Parathyroid adenoma (tissue), 2 donors: ENCODE results near the gene MEIOSIN.

Source experiments
- H2AFZ ChIP-seq: fragments of 300-600 bp; sonication (generic); one replicate; pipeline ENCODE4 v1.7.0; 2017; ENCODE audit warnings: antibody characterized with exemption, mild to moderate bottlenecking
- H3K27ac ChIP-seq: fragments of 300-600 bp; sonication (generic); one replicate; pipeline ENCODE4 v1.7.0; 2017
- H3K27me3 ChIP-seq: fragments of 300-600 bp; sonication (generic); one replicate; pipeline ENCODE4 v1.7.0; 2017; ENCODE audit warnings: low read length; ENCODE audit not compliant: control insufficient read depth, insufficient read depth
- H3K36me3 ChIP-seq: fragments of 300-600 bp; sonication (generic); one replicate; pipeline ENCODE4 v1.7.0; 2017; ENCODE audit warnings: low read length; ENCODE audit not compliant: control insufficient read depth, insufficient read depth
- H3K4me1 ChIP-seq: fragments of 300-600 bp; sonication (generic); one replicate; pipeline ENCODE4 v1.7.0; 2017; ENCODE audit warnings: control low read depth
- H3K4me2 ChIP-seq: fragments of 300-600 bp; sonication (generic); one replicate; pipeline ENCODE4 v1.7.0; 2017; ENCODE audit warnings: low read length
- H3K4me3 ChIP-seq: fragments of 300-600 bp; sonication (generic); one replicate; pipeline ENCODE4 v1.7.0; 2017; ENCODE audit warnings: low read depth, low read length
- H3K79me2 ChIP-seq: fragments of 300-600 bp; sonication (generic); one replicate; pipeline ENCODE4 v1.7.0; 2017; ENCODE audit warnings: control low read depth
- H3K9ac ChIP-seq: fragments of 300-600 bp; sonication (generic); one replicate; pipeline ENCODE4 v1.7.0; 2017; ENCODE audit warnings: mild to moderate bottlenecking
- H3K9me3 ChIP-seq: fragments of 300-600 bp; sonication (generic); one replicate; pipeline ENCODE4 v1.7.0; 2017; ENCODE audit warnings: low read length; ENCODE audit not compliant: control insufficient read depth
- TF ChIP-seq, protein P1 (sequence below): fragments of 300-600 bp; sonication (generic); IDR thresholded peaks from one replicate; pipeline ENCODE4 v1.7.0; 2017; ENCODE audit warnings: antibody characterized with exemption, mild to moderate bottlenecking
- donor health status: primary hyperparathyroidism.

The MEIOSIN gene

DNA sequence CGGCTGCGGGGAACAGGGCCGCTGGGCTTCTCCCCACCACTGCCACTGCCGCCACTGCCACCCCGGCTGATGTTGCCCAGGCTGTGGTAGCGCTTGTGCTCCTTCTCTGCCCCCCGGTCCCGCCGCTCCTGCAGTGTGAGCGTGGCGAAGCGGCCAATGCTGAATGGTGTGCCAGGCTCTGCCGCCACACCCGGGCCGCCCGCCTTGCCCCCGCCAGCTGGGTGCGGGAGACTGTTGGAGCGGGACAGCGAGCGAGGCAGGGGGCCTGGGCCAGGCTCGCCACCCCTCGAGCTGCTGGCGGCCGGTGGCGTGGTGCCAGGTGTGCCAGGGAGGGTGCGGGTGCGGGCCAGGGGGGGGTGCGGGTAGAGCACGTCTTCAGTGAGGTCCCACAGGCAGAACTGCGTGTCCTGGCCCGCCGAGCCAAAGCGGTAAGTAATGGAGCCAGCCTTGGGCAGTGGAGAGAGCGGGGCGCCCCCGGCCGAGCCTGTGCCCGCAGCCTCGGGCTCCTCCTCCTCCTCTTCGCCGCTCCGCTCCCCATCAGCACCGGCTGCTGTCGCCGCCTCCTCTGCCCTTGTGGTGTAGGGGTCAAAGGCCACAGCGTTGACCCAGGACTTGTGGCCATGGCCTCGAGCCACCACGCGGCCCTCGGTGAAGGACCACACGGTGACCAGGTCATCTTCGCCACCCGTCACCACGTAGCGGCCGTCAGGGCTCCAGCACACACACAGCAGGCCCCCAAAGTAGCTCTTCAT is 52.7 kb downstream of the MEIOSIN start:
- H3K36me3 ChIP-seq, result no peaks in the 10 kb centered on the region
- H3K9ac ChIP-seq, result no peak overlapping the region
- H3K27me3 ChIP-seq, result no peaks in the 10 kb centered on the region
- H3K79me2 ChIP-seq, result no peaks in the 10 kb centered on the region
- no peak overlapping the region for H3K27ac ChIP-seq
- no peak overlapping the region for H2AFZ ChIP-seq
- TF ChIP-seq, protein P1, sequence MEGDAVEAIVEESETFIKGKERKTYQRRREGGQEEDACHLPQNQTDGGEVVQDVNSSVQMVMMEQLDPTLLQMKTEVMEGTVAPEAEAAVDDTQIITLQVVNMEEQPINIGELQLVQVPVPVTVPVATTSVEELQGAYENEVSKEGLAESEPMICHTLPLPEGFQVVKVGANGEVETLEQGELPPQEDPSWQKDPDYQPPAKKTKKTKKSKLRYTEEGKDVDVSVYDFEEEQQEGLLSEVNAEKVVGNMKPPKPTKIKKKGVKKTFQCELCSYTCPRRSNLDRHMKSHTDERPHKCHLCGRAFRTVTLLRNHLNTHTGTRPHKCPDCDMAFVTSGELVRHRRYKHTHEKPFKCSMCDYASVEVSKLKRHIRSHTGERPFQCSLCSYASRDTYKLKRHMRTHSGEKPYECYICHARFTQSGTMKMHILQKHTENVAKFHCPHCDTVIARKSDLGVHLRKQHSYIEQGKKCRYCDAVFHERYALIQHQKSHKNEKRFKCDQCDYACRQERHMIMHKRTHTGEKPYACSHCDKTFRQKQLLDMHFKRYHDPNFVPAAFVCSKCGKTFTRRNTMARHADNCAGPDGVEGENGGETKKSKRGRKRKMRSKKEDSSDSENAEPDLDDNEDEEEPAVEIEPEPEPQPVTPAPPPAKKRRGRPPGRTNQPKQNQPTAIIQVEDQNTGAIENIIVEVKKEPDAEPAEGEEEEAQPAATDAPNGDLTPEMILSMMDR, result no peak
- no peaks in the 10 kb centered on the region for H3K9me3 ChIP-seq
- H3K4me3 ChIP-seq, result no peak overlapping the region
- H3K4me1 ChIP-seq, result no peaks in the 10 kb centered on the region
- no peak overlapping the region for H3K4me2 ChIP-seq

DNA sequence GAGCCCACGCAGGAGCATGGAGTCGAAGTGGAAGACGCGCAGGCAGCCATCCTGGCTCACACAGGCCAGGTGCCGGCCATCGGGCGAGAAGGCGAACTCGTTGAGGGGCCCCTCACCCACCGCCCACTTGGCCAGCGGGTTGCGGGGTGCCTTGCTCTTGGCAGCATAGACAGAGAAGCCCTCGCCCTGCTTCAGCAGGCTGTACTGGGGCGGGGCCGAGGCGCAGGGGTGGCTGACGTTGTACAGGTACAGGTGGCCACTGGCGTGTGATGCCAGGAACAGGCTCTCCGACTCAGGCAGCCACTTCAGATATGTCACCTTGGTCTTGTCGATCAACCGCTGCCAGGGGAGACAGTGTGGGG is 53.3 kb downstream of the MEIOSIN start:
- Histone ChIP-seq H3K9me3 (no peaks in the 10 kb centered on the region), H2AFZ (no peak overlapping the region), H3K36me3 (no peaks in the 10 kb centered on the region), H3K9ac (no peak overlapping the region), H3K79me2 (no peaks in the 10 kb centered on the region), H3K4me2 (no peak overlapping the region), H3K27me3 (no peaks in the 10 kb centered on the region), H3K4me3 (no peak overlapping the region), H3K27ac (no peak overlapping the region), H3K4me1 (peaks cover 2% of the 10 kb centered on the region)
- TF ChIP-seq, protein P1, result no peak

DNA sequence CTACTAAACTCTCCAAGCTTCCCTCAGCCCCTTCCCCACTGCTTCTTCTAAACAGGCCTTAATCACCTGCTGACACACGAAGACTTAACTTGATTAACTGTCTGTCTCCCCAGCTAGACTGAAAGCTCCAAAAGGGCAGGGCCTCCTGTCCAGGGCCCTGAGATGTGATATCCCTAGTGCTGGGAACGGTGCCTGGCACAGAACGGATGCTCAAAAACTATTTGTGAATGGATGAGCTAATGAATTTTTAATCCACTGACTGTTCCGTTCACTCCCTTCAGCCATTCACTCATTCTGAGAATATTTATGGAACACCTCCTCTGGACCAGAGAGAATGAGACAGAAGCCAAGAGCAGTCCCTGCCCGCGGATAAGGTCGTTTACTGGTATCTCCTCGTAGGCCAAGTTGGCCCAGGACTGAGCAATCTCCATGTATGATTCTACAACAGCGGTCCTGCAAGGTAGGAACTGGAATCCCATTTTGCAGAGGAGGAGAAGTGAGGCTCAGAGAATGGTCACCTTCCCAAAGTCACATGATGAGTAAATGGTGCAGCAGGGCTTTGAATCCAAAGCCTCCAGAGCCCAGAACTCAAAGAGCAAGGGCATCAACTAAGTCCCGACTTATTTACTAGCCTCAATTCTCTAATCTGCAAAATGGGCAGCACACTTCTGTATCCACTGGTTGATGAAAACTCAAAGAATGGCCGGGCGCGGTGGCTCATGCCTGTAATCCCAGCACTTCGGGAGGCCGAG is 56.0 kb downstream of the MEIOSIN start:
- H3K27ac ChIP-seq, result no peak overlapping the region

DNA sequence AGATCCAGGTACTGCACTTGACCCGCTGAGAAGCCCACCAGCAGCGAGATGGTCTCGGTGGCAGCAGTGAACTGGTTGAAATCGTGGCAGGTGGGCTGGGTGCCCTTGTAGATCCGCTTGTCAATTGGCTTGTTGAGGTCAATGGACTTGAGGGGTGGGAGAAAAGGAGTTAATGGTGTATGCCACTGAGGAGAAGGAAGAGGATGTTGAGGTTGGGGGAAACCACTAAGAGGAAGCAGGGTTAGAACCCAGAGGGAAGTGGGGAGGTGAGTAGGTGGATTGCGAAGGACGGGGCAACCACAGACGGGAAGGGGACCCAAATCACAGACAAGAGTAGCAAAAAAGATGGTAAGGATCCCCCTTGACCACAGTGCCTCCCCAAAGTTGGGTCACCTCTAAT is 57.7 kb downstream of the MEIOSIN start:
- H3K4me2 ChIP-seq, result no peak overlapping the region
- H2AFZ ChIP-seq, result no peak overlapping the region
- peaks cover 7% of the 10 kb centered on the region for H3K4me1 ChIP-seq
- no peaks in the 10 kb centered on the region for H3K9me3 ChIP-seq
- peak overlapping the region; percentile 27 for H3K4me3 ChIP-seq
- no peak overlapping the region for H3K9ac ChIP-seq
- TF ChIP-seq, protein P1, result no peak
- no peaks in the 10 kb centered on the region for H3K36me3 ChIP-seq
- peaks cover 3% of the 10 kb centered on the region for H3K79me2 ChIP-seq
- H3K27me3 ChIP-seq, result no peaks in the 10 kb centered on the region
- H3K27ac ChIP-seq, result no peak overlapping the region

More for the DNA sequence above, 56.0 kb downstream of the MEIOSIN start:
- H3K27me3 ChIP-seq, result no peaks in the 10 kb centered on the region
- H3K9ac ChIP-seq, result no peak overlapping the region
- no peak overlapping the region for H3K4me2 ChIP-seq
- H3K36me3 ChIP-seq, result no peaks in the 10 kb centered on the region
- TF ChIP-seq, protein P1, result no peak
- H3K4me3 ChIP-seq, result no peak overlapping the region
- H3K9me3 ChIP-seq, result no peaks in the 10 kb centered on the region
- no peak overlapping the region for H2AFZ ChIP-seq
- H3K79me2 ChIP-seq, result peaks cover 3% of the 10 kb centered on the region
- H3K4me1 ChIP-seq, result peaks cover 7% of the 10 kb centered on the region
